ENCODE data around the gene FOXR1.

Gene FOXR1

GRCh38 chr11:118971646-118972045 is at the start of gene FOXR1:
Gene FOXR1 (plus strand): TSS chr11:118971761. CDS start chr11:118971932, 171 bp downstream.
- DNase-seq = no peak

GRCh38 chr11:118921929-118922744 is 49.4 kb upstream of the FOXR1 start:
- peak; percentile 67 for DNase-seq

- DNase-seq = no peak
Measured at GRCh38 chr11:118922745-118923627, 48.6 kb upstream of the FOXR1 start.

GRCh38 chr11:118923721-118924587 is 47.6 kb upstream of the FOXR1 start:
- DNase-seq = no peak

GRCh38 chr11:118924591-118925585 is 46.7 kb upstream of the FOXR1 start:
- DNase-seq = peak; percentile 77

- no peak for DNase-seq
Measured at GRCh38 chr11:118927554-118928100, 43.9 kb upstream of the FOXR1 start.

GRCh38 chr11:118928101-118928869 is 43.3 kb upstream of the FOXR1 start:
- DNase-seq = peak; percentile 90

GRCh38 chr11:118928870-118929500 is 42.6 kb upstream of the FOXR1 start:
- peak; percentile 85 for DNase-seq

GRCh38 chr11:118929501-118930093 is 42.0 kb upstream of the FOXR1 start:
- peak; percentile 85 for DNase-seq

GRCh38 chr11:118930094-118930712 is 41.4 kb upstream of the FOXR1 start:
- peak; percentile 84 for DNase-seq

GRCh38 chr11:118931571-118931970 is 40.0 kb upstream of the FOXR1 start:
- DNase-seq = no peak

- peak; percentile 18 for DNase-seq
Measured at GRCh38 chr11:118933486-118933885, 38.1 kb upstream of the FOXR1 start.

GRCh38 chr11:118935376-118935775 is 36.2 kb upstream of the FOXR1 start:
- DNase-seq = no peak

- DNase-seq = no peak
Measured at GRCh38 chr11:118938491-118939403, 32.8 kb upstream of the FOXR1 start.

GRCh38 chr11:118939404-118939915 is 32.1 kb upstream of the FOXR1 start:
- DNase-seq = no peak

- DNase-seq = peak; percentile 12
Measured at GRCh38 chr11:118939953-118940598, 31.5 kb upstream of the FOXR1 start.

- no peak for DNase-seq
Measured at GRCh38 chr11:118947091-118947490, 24.5 kb upstream of the FOXR1 start.
